NCI-H1092 (cell line): ENCODE measurements around the gene ZSWIM7.

Source experiments
- DNase-seq: peaks from one replicate; lab custom pipeline; 2025; lab: John Stamatoyannopoulos, UW

Gene ZSWIM7, protein sequence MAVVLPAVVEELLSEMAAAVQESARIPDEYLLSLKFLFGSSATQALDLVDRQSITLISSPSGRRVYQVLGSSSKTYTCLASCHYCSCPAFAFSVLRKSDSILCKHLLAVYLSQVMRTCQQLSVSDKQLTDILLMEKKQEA

GRCh38 chr17:15999141-15999973 is at the start of gene ZSWIM7, which contains the start of gene TTC19:
Gene ZSWIM7, minus strand, starts transcription at chr17:15999704. Its CDS starts 110 bp downstream, at chr17:15999594.
Gene TTC19, plus strand, starts transcription at chr17:15999824. Its CDS starts 25 bp downstream, at chr17:15999849.
- peak; percentile 86 for DNase-seq

- DNase-seq, result no peak
Observed at GRCh38 chr17:16048811-16049449, 49.4 kb upstream of the ZSWIM7 start.

DNA sequence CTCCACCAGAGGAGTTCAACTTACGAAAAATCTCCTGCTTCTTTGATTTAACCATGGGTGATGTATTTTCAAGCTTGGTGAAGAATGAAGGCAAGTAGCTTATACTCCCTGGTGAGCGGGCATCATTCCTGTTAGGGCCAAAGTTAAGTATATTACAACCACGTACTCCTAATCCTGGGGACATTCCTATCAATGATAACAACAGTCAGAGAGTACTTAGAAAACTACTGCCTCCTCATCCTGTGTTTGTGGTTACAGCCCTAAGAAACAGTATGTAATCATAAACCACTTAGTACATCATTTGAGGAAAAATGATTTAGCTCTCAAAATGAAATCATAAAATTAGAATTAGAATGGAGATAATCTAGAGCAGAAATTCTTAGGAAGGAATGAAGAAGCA is 47.5 kb upstream of the ZSWIM7 start:
- no peak for DNase-seq

DNA sequence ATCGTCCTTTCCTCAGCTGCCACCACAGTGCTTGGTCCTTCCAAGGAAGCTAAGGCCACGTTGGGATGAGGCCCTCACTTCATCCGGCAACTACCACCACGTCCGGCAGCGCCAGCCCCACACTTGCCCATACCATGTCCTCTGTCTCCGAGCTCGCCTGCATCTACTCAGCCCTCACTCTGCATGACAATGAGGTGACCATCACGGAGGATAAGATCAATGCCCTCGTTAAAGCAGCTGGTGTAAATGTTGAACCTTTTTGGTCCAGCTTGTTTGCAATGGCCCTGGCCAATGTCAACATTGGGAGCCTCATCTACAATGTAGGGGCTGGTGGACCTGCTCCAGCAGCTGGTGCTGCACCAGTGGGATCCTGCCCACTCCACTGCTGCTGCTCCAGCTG is 45.0 kb upstream of the ZSWIM7 start:
- DNase-seq, result peak; percentile 10

DNA sequence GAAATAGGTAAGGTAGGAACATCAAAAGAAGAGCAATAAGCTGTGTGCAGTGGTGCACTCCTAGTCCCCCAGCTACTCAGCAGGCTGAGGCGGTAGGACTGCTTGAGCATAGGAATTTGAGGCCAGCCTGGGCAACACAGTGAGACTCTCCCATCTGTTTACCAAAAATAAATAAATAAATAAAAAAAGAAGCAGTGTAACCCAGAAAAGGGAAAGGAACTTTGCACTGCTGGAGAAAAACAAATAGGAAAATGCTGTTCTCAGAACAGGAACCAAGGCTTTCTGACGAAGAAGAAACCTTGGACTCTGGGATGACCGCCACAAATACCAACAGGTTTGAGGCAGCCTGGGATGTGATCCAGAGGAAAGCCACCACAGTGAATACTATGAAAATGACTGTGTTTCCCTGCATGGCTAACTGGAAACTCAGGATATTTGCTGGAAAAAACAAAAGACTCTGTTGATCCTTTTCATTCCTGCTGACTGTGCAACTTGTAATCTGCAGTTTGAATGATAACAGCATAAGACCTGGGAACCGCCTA is 41.3 kb upstream of the ZSWIM7 start:
- no peak for DNase-seq

GRCh38 chr17:16037636-16038035 is 38.1 kb upstream of the ZSWIM7 start:
- DNase-seq, result no peak

GRCh38 chr17:16036261-16036660 is 36.8 kb upstream of the ZSWIM7 start:
- DNase-seq, result no peak

GRCh38 chr17:16033729-16034349 is 34.3 kb upstream of the ZSWIM7 start:
- DNase-seq, result no peak

- no peak for DNase-seq
Observed at GRCh38 chr17:16027708-16028584, 28.4 kb upstream of the ZSWIM7 start.

- no peak for DNase-seq
Observed at GRCh38 chr17:16026895-16027294, 27.4 kb upstream of the ZSWIM7 start.

DNA sequence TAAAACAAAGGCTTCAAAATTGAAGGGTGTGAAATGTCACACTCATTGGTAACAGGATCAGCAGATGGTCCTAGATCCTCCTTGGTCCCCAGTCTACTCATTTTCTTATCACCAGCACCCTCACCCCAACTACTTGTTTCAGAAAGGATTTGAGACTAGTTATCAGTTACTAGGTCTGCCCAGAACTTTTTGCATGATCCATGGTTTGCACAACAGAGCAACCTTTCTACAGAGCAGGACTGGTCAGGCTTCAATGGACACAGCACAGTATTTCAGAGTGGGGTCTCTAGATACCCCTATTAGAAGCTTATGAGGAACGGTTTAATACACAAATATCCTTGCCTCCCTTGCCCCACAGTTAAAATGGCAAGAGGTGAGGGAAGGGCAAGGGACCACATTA is 25.7 kb upstream of the ZSWIM7 start:
- DNase-seq, result no peak

DNA sequence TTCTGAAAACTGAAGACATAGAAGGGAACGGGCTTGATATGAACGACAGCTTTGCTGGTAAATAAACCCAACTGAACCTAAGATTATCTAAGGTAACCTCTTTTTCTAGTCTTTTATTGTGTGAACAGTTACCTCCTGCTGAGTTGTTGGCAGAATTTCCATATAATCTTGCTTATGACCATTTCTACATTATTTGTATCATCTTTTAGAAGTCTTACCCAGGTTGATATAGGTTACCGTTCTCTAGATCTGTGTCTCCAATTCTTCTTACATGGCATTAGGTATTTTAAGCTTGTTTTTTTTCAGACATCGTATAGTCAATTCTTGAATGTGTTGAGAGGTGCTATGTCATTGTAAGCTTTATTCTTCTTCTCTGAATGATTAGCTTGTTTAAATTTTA is 24.4 kb upstream of the ZSWIM7 start:
- no peak for DNase-seq

DNA sequence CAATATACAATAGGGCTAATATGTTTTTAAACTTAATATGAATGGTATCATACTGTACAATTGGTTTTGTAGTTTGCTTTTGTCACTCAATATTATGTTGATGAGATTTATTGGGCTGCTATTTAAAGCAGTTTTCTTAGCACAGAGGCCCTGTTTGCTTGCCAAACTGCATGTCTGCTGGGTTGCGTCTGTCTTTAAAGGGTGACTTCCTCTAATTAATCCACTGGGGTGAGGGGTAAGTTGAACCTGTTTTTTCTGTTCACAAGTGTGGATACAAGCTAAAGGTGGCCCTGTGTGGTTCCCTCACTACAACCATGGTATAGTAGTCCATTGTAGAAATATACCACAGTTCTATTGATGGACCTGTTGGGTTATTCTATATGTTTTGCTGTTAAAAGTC is 19.8 kb upstream of the ZSWIM7 start:
- no peak for DNase-seq

- DNase-seq, result no peak
Observed at GRCh38 chr17:16013943-16014407, 14.5 kb upstream of the ZSWIM7 start.

GRCh38 chr17:16007439-16007838 is 7.9 kb upstream of the ZSWIM7 start:
- no peak for DNase-seq

DNA sequence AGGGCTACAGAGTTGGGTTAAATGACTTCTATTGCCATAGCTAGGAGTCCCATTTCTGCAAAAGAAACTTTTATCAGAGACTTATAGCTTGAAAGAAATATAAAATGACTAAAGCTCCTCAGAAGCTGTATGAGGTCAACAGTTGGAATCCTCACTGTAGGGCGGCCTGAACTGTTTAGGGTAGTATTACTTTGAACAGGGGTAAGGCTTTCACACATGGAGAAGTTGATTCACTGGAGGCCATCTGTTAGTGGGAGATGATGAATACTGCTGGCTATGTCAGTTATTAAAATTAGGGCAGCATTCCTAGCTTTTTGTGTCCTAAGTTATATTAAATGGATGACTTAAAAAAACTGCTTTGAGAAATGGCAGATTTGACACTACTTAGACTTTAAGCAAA is 6.1 kb upstream of the ZSWIM7 start:
- no peak for DNase-seq

GRCh38 chr17:16003841-16004240 is 4.3 kb upstream of the ZSWIM7 start:
- DNase-seq, result no peak

- no peak for DNase-seq
Observed at GRCh38 chr17:16002708-16003260, 3.3 kb upstream of the ZSWIM7 start.

DNA sequence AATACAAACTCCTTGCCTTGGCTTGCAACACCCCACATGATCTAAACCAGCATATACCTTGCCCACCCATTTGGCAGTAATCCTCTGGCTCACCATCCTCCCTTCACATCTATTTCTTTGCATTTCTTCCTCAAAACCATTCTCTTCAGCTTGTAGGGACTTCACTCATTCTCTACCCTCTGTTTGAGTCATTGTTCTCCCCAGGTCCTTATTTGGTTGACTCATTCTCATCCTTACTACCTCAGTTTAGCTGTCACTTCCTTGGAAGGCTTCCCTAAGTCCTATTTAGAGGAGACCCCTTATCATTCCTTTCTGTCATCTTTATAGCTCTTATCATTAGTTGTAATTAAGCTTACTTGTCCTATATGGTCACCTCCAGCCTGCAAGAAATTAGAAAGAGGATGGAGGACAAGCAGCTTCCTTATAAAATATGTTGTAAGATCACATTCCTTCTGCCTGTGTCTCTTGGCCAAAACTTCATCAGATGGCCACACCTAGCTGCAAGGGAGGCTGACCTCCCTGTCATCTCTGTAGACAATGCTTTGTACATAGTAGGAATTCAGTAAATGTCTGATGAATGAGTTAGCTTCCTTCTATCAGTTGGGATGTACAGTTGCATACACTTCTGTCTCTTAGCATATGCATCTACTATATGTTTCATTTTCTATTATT is 1.9 kb upstream of the ZSWIM7 start:
- DNase-seq, result no peak
